ENCODE results near the gene TAF4B.

TAF4B gene

DNA sequence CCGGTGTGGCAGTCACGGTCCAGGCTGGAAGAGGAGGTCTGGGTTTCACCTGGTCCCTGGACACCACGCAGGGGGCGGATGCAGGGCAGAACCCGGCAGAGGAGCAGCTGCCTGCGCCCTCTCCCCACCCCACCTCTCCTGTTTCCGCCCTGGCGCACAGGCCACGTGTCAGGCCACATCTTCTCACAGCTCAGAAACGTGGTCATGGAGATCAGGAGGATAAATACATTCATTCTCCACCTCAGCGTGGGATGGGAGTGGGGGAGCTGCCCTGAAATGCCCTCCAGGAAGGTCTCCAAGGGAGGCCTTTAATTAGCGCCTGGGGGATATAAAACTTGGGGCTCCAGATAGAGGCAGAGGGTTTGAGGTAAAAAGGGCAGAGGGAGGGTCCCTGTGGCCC is 180.1 kb downstream of the TAF4B start:
- DNase-seq (ENCODE audit: extremely low spot score) = no peak
- POLR2A ChIA-PET = no interaction called here
- TF ChIP-seq, protein P1, sequence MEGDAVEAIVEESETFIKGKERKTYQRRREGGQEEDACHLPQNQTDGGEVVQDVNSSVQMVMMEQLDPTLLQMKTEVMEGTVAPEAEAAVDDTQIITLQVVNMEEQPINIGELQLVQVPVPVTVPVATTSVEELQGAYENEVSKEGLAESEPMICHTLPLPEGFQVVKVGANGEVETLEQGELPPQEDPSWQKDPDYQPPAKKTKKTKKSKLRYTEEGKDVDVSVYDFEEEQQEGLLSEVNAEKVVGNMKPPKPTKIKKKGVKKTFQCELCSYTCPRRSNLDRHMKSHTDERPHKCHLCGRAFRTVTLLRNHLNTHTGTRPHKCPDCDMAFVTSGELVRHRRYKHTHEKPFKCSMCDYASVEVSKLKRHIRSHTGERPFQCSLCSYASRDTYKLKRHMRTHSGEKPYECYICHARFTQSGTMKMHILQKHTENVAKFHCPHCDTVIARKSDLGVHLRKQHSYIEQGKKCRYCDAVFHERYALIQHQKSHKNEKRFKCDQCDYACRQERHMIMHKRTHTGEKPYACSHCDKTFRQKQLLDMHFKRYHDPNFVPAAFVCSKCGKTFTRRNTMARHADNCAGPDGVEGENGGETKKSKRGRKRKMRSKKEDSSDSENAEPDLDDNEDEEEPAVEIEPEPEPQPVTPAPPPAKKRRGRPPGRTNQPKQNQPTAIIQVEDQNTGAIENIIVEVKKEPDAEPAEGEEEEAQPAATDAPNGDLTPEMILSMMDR (IDR thresholded peaks at IDR 0.05; ENCODE audit: control extremely low read depth, extremely low read depth, low read depth, missing control alignments) = no peak
- CTCF ChIA-PET = interaction anchor here (0.9 to 8.5 kb wide), 15 partner anchors 10 to 599 kb away, joined by 3 to 48 read pairs (median 4); no protein-coding TSS in a partner anchor

GRCh38 chr18:26406854-26407517 is 180.7 kb downstream of the TAF4B start:
- no peak for DNase-seq (ENCODE audit: extremely low spot score)
- ChIA-PET POLR2A (interaction anchor here (0.7 kb wide), 1 partner anchor 27 kb away, joined by 4 read pairs; no protein-coding TSS in a partner anchor), CTCF (interaction anchor here (0.9 to 8.5 kb wide), 7 partner anchors 9 to 214 kb away, joined by 3 to 48 read pairs (median 5); no protein-coding TSS in a partner anchor)

DNA sequence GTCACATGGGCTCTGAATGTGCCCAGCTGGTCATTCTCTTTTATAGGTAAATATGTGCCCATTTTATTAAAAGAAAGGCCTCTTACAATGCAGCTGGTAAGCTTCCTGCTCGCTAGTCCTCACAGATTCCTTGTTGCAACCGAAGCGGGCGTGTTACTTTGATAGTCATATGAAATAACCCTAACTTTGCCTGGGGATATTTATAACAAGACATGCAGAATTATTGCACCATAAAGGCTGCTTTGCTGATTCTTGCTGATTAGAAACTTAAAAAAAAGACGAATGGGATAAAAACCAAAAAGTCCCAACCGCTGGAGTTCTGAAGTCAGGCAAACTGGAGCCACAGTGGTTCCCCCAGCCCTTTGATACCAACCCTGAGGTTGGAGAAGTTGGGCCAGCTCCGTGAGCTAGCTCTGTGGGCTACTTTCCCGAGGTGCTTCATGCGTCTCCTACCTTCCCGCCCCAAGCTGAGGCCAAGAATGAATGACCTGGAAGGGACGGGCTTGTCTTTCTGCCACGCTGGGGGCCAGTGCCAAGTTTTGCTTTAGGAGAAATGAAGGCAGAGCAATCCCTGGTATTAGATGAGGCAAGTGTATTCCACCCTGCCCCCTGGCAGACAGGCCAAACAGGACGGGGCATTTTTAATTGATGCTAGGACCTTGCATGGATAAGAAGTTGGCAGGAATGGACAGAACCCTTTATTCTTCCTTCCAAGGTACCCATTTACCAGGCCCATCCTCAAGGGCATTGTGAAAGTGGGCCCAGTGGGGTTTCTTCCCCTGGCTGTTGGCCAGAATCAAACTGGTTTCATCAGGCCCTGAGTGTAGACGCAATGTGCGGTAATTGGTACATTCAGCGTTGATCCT is 181.7 kb downstream of the TAF4B start:
- ChIA-PET POLR2A (interaction anchor here (0.7 kb wide), 1 partner anchor 28 kb away, joined by 4 read pairs; no protein-coding TSS in a partner anchor), CTCF (interaction anchor here (1.3 to 8.5 kb wide), 5 partner anchors 8 to 101 kb away, joined by 3 to 48 read pairs (median 5); no protein-coding TSS in a partner anchor)
- no peak for DNase-seq (ENCODE audit: extremely low spot score)
- TF ChIP-seq, protein P1 (IDR thresholded peaks at IDR 0.05; ENCODE audit: control extremely low read depth, extremely low read depth, low read depth, missing control alignments) = no peak

More at GRCh38 chr18:26406854-26407517, 180.7 kb downstream of the TAF4B start:
- TF ChIP-seq, protein P1 (IDR thresholded peaks at IDR 0.05; ENCODE audit: control extremely low read depth, extremely low read depth, low read depth, missing control alignments) = no peak

- CTCF ChIA-PET = interaction anchor here (1.5 to 8.5 kb wide), 2 partner anchors 24 to 27 kb away, joined by 3 to 48 read pairs; no protein-coding TSS in a partner anchor
- TF ChIP-seq, protein P1 (IDR thresholded peaks at IDR 0.05; ENCODE audit: control extremely low read depth, extremely low read depth, low read depth, missing control alignments) = no peak
- POLR2A ChIA-PET = no interaction called here
- no peak for DNase-seq (ENCODE audit: extremely low spot score)
These were observed 182.8 kb downstream of the TAF4B start for GRCh38 chr18:26409091-26409490.

DNA sequence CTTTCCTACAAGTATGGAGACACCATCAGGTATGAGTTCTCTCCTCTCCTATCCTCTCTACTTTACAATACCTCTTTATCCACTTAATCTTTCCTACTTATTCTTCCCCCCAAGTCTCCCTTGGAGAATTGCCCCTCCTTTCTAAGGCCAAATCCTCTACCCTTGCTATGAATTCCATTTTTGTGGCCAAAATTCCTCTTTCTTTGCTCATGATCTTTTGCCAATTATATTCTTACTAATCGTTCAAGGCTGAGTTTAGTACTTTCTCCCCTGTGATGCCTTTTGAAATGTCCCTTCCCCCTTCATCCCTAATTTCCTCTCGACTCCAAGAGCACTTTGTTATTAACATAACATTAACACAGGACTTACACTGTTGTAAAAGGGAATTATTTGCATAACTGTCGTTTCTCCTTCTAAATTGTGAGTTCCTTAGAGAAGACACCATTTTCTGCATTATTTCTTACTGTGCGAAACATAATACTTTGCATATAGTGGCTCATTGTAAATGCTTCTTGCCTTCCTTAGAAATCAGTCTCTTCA is 188.7 kb downstream of the TAF4B start:
- TF ChIP-seq, protein P1 (IDR thresholded peaks at IDR 0.05; ENCODE audit: control extremely low read depth, extremely low read depth, low read depth, missing control alignments) = no peak
- CTCF ChIA-PET = interaction anchor here (1.2 kb wide), 1 partner anchor 31 kb away, joined by 4 read pairs; no protein-coding TSS in a partner anchor
- no peak for DNase-seq (ENCODE audit: extremely low spot score)
- POLR2A ChIA-PET = no interaction called here

DNA sequence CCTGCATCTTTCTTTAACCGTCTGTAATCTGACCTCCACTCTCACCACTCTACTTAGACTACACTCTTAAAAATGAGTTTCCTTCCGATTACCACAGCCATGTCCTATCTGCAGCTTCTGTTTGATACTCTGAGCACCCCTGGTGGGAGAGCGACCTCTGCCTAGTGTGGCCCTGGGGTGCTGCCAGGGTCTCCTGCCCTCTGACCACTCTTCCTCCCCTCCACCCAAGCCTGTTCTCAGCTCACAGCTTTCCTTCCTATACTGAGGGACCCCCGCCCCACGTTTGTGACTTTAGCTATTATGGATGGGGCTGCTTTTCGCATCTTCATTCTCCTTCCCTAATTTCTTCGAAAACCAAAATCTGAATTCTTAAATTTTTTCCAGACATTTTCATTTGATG is 189.4 kb downstream of the TAF4B start:
- POLR2A ChIA-PET = no interaction called here
- CTCF ChIA-PET = interaction anchor here (0.9 to 1.6 kb wide), 3 partner anchors 8 to 111 kb away, joined by 3 to 6 read pairs (median 4); no protein-coding TSS in a partner anchor
- TF ChIP-seq, protein P1 (IDR thresholded peaks at IDR 0.05; ENCODE audit: control extremely low read depth, extremely low read depth, low read depth, missing control alignments) = no peak
- DNase-seq (ENCODE audit: extremely low spot score) = no peak

All from GM10248 (cell line).